Left forelimb (tissue), 1 donor: ENCODE results near the gene PARVA.
"Not testable (repeated sequence)": the region's sequence is repeated elsewhere in the genome, so short reads cannot be mapped to it uniquely, and the experiment has no call there.

ENCODE experiments used
- DNase-seq: peaks from one replicate; pipeline ENCODE4 v3.0.0-alpha.2; 2018; ENCODE audit warnings: low spot score

The PARVA gene

GRCh38 chr11:12377106-12377823 is at the start of gene PARVA:
TSS of gene PARVA (plus strand) at chr11:12377571. CDS start at chr11:12377648, 77 bp downstream.
- peak; percentile 87 for DNase-seq

GRCh38 chr11:12329169-12329568 is 48.2 kb upstream of the PARVA start:
- DNase-seq, result no peak

- DNase-seq, result no peak
Measured at GRCh38 chr11:12329797-12330196, 47.6 kb upstream of the PARVA start.

- no peak for DNase-seq
Measured at GRCh38 chr11:12330485-12331231, 46.7 kb upstream of the PARVA start.

- DNase-seq, result peak; percentile 88
Measured at GRCh38 chr11:12331239-12331874, 46.0 kb upstream of the PARVA start.

- no peak for DNase-seq
Measured at GRCh38 chr11:12343526-12343925, 33.8 kb upstream of the PARVA start.

- no peak for DNase-seq
Measured at GRCh38 chr11:12353534-12353933, 23.8 kb upstream of the PARVA start.

- no peak for DNase-seq
Measured at GRCh38 chr11:12354750-12355545, 22.4 kb upstream of the PARVA start.

GRCh38 chr11:12356944-12357655 is 20.3 kb upstream of the PARVA start:
- DNase-seq, result no peak

GRCh38 chr11:12357697-12358096 is 19.7 kb upstream of the PARVA start:
- not testable (repeated sequence) for DNase-seq

GRCh38 chr11:12358302-12359188 is 18.8 kb upstream of the PARVA start:
- no peak for DNase-seq

- DNase-seq, result no peak
Measured at GRCh38 chr11:12359761-12360160, 17.6 kb upstream of the PARVA start.

GRCh38 chr11:12361682-12362081 is 15.7 kb upstream of the PARVA start:
- no peak for DNase-seq

- DNase-seq, result no peak
Measured at GRCh38 chr11:12362857-12363256, 14.5 kb upstream of the PARVA start.

- no peak for DNase-seq
Measured at GRCh38 chr11:12363373-12363772, 14.0 kb upstream of the PARVA start.

- not testable (repeated sequence) for DNase-seq
Measured at GRCh38 chr11:12365965-12366575, 11.3 kb upstream of the PARVA start.

- not testable (repeated sequence) for DNase-seq
Measured at GRCh38 chr11:12367057-12367456, 10.3 kb upstream of the PARVA start.

GRCh38 chr11:12372111-12372510 is 5.3 kb upstream of the PARVA start:
- DNase-seq, result no peak

GRCh38 chr11:12375720-12376119 is 1.7 kb upstream of the PARVA start:
- DNase-seq, result no peak
